IPS-18c (cell line): ENCODE results near the gene DNAJA2.
"Not testable (repeated sequence)": the region's sequence is repeated elsewhere in the genome, so short reads cannot be mapped to it uniquely, and the experiment has no call there.

Experiments
- H3K4me3 ChIP-seq: 2 replicates; pipeline ENCODE4 v1.7.0; 2013; ENCODE audit warnings: low read depth, mild to moderate bottlenecking, low read length, moderate library complexity; ENCODE audit not compliant: insufficient read depth
- H3K9me3 ChIP-seq: one replicate; pipeline ENCODE4 v1.6.1; 2013; ENCODE audit warnings: mild to moderate bottlenecking, low read length, moderate library complexity; ENCODE audit not compliant: control insufficient read depth, insufficient read depth

DNAJA2 gene

DNA sequence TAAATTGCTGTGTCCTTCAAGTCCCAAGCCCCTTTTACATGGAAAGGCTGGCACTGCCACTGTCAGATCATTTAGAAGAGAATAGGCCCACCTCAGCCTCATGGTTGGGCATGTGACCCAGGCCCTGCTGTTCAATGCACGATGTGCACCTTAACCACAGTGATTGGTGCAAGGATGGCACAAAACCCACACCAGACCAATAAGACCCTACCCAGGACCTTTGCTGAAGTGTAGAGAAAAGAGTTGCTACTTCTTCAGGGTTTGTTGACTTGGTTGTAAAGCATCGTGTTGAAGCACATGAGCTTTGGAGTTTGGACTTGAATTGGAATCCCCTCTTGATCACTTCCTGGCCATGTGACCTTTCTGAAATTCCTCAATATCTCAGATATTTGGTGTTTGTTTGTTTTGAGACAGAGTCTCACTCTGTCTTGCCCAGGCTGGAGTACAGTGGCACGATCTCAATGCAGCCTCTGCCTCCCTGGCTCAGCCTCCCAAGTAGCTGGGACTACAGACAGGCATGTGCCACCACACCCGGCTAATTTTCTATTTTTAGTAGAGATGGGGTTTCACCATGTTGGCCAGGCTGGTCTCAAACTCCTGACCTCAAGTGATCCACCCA is 24.8 kb downstream of the DNAJA2 start:
- H3K9me3 ChIP-seq: no peaks in the 10 kb centered on the region

DNA sequence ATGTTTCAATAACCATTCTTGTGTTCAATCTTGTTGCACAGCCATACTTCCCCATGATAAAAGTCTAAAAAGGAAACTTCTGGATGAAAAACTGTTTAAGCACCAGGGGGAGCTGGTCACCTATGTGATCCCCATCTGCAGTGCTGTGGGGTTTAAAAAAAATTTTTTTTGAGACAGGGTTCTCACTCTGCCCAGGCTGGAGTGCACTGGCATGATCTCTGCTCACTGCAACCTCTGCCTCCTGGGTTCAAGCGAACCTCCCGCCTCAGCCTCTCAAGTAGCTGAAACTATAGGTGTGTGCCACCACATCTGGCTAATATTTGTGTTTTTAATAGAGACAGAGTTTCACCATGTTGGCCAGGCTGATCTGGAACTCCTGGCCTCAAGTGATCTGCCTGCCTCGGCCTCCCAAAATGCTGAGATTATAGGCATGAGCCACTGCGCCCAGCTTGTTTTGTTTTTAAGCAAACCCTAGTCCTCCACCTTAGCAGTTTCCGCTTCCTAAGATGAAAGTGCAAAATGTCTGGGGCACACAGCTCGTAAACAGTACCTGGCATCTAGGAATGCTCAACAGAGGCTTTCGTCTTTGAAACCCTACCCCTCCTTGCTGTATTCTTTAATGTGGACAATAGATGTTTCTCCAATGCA is 25.4 kb downstream of the DNAJA2 start:
- Histone ChIP-seq H3K4me3 (no peak overlapping the region), H3K9me3 (no peaks in the 10 kb centered on the region)

More for the DNA sequence above, 24.8 kb downstream of the DNAJA2 start:
- H3K4me3 ChIP-seq: no peak overlapping the region

GRCh38 chr16:46944713-46945112 is 28.8 kb downstream of the DNAJA2 start:
- H3K4me3 ChIP-seq, H3K9me3 ChIP-seq: not testable (repeated sequence)

GRCh38 chr16:46937536-46937935 is 35.9 kb downstream of the DNAJA2 start:
- Histone ChIP-seq H3K4me3 (no peak overlapping the region), H3K9me3 (no peaks in the 10 kb centered on the region)

GRCh38 chr16:46932802-46933201 is 40.7 kb downstream of the DNAJA2 start:
- Histone ChIP-seq H3K9me3 (peaks cover 2% of the 10 kb centered on the region), H3K4me3 (no peak overlapping the region)

DNA sequence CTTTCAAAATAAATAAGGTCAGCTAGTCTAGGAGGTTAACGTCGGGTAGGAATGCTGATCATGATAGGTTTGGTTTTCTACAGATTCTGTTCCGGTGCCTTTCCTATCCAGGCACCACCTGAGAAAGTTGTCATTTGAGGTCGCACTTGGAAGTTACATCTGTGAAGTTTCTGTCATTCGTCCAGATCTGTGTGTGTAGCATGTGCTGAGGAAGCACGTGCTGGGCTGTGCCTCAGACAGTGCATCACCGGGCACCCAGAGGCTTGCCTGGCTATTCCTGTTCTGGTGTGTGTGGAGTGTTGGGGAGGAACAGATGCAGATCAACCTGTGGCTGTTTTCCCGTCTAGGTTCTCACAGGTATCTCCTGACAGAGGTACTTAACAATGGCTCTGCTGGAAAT is 42.6 kb downstream of the DNAJA2 start:
- Histone ChIP-seq H3K4me3 (no peak overlapping the region), H3K9me3 (peaks cover 2% of the 10 kb centered on the region)

- H3K4me3 ChIP-seq: no peak overlapping the region
- H3K9me3 ChIP-seq: peaks cover 2% of the 10 kb centered on the region
Observed at GRCh38 chr16:46929378-46930332, 43.8 kb downstream of the DNAJA2 start.

DNA sequence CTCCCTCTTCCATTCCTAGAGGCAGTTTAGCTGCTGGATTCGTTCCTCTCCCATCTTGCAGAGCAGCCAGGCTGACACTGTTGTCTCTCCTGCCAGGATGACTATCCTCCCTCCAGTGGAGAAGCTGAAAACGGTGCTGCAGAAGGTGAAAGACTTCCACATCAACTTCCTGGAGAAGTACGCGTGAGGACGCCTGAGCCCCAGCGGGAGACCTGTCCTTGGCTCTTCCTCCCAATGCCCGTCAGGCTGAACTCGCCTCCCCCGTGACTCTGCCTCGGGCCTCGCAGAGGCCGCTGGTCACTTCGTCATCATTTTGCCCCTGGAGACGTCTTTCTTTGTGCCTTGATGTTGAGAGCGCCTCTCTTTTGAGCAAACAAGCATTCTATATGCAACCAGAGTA is 44.7 kb downstream of the DNAJA2 start:
- Histone ChIP-seq H3K4me3 (no peak overlapping the region), H3K9me3 (peaks cover 2% of the 10 kb centered on the region)

- H3K4me3 ChIP-seq: no peak overlapping the region
Observed at GRCh38 chr16:46927273-46927672, 46.2 kb downstream of the DNAJA2 start.

DNA sequence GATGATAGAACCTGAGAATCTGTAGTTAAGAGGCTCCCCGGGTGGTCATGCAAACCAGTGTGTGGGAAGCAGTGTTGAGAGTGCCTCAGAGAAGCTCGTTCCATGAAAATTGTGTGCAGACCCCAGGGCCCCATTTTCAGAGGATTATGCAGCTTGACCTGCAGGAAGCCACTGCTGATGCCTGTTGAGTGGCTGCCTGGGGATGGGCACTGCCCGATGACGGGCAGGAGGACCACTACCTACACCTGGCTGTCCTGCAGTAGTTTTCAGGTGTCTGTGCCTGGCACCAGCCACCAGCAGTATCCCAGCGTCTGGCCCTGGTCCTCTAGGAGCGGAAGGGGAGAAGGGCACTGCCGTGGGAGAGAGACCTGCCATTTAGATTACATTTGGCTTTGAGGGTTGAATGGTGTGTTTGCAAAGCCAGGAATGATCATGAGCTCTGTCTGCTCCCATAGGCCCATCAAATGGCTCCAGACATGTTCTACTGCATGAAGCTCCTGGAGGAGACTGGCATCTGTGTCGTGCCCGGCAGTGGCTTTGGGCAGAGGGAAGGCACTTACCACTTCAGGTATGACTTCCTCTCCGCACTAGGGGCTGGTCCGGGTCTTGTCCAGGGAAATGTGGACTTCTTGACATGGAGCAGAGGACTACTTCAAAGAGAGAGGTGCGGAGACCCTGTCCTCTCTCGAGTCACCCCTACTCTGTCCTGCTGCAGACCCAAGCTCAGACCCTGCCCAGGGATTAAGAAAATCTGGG is 46.8 kb downstream of the DNAJA2 start:
- no peak overlapping the region for H3K4me3 ChIP-seq
- H3K9me3 ChIP-seq: no peaks in the 10 kb centered on the region

More at GRCh38 chr16:46927273-46927672, 46.2 kb downstream of the DNAJA2 start:
- H3K9me3 ChIP-seq: peaks cover 2% of the 10 kb centered on the region

- Histone ChIP-seq H3K4me3 (no peak overlapping the region), H3K9me3 (no peaks in the 10 kb centered on the region)
Observed at GRCh38 chr16:46924402-46924801, 49.1 kb downstream of the DNAJA2 start.

GRCh38 chr16:46923513-46924295 is 49.8 kb downstream of the DNAJA2 start:
- no peak overlapping the region for H3K4me3 ChIP-seq
- no peaks in the 10 kb centered on the region for H3K9me3 ChIP-seq

- Histone ChIP-seq H3K4me3 (no peak overlapping the region), H3K9me3 (no peaks in the 10 kb centered on the region)
Observed at GRCh38 chr16:46922239-46922638, 51.2 kb downstream of the DNAJA2 start.

DNA sequence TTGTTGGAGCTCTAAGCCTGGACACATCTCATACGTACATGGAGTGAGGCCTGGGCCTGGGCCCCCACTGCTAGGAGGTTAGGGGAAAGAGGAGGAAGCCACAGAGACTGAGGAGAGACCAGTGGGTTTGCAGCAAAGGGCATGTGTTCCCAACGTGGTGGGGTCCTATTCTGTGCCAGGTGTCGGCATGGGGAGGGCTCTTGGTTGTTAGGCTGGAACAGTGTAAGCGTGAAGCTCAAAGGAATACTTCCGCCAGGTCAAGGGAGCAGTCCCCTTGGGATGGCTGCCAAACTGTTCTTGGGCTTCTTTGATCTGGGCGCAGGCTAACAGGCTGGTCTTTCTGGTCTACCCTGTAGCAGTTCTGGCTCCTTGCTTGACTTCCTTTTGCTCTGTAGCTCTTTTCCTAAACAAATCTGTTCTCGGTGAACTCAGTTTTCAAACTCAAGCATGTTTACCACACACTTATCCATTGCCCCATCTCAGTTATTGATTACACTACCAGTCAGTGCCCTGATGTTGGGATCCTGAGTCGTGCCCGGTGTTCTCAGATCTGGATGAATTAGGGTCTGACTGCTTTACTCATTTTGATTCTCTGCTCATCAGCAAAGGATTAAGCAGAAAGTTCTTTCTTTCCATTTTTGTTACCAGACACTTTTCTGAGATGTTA is 52.9 kb downstream of the DNAJA2 start:
- H3K9me3 ChIP-seq: no peaks in the 10 kb centered on the region
- no peak overlapping the region for H3K4me3 ChIP-seq

DNA sequence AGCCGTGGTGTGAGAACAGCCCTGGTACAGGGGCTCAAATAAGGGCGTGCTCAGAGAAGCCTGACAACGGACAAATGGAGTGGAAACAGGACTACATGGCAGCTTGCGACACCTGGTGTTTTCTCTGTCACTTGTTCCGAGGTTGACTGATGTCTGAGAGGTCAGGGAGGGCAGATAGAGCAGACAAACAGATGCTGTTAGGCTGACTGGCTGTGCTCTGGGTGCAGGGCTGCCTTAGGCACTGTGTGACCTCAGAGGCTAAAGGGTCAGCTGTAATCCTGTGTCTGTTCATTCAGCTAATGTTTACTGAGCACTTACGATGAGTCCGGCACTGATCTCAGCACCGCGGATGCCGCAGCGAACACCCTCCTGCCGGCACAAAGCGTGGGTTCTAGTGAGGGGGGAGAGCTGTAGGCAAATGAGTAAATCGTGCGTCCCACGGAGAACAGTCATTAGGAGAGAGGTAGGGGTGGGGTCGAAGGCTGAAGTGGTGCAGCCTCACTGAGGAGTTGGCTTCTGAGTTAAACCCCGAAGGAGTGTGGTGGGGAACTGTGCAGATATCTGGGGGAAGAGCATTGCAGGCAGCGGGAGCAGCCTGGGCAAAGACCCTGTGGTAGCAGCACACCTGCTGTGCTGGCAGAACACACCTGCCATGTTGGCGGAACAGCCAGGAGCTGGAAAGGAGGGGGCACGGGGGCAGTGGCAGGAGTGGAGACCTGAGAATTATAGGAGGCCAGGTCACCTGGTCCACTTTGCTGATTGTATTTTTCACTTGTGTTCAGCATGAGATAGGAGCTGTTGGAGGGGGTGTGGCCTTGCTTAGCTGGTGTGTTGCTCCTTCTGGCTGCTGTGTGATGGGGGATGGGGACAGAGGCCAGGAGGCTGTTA is 54.3 kb downstream of the DNAJA2 start:
- Histone ChIP-seq H3K9me3 (no peaks in the 10 kb centered on the region), H3K4me3 (no peak overlapping the region)
